GM11168 (cell line): ENCODE results near the gene XPOT.
"Not testable (repeated sequence)": the region's sequence is repeated elsewhere in the genome, so short reads cannot be mapped to it uniquely, and the experiment has no call there.

Experiments used
- in situ Hi-C: fragments of 300-500 bp; cut with MboI; formaldehyde crosslinking; loops from one replicate; pipeline ENCODE4 v1.12.0; 2022; ENCODE audit warnings: low sequenced_read_pairs; ENCODE audit not compliant: unreplicated experiment

Gene XPOT, protein sequence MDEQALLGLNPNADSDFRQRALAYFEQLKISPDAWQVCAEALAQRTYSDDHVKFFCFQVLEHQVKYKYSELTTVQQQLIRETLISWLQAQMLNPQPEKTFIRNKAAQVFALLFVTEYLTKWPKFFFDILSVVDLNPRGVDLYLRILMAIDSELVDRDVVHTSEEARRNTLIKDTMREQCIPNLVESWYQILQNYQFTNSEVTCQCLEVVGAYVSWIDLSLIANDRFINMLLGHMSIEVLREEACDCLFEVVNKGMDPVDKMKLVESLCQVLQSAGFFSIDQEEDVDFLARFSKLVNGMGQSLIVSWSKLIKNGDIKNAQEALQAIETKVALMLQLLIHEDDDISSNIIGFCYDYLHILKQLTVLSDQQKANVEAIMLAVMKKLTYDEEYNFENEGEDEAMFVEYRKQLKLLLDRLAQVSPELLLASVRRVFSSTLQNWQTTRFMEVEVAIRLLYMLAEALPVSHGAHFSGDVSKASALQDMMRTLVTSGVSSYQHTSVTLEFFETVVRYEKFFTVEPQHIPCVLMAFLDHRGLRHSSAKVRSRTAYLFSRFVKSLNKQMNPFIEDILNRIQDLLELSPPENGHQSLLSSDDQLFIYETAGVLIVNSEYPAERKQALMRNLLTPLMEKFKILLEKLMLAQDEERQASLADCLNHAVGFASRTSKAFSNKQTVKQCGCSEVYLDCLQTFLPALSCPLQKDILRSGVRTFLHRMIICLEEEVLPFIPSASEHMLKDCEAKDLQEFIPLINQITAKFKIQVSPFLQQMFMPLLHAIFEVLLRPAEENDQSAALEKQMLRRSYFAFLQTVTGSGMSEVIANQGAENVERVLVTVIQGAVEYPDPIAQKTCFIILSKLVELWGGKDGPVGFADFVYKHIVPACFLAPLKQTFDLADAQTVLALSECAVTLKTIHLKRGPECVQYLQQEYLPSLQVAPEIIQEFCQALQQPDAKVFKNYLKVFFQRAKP

DNA sequence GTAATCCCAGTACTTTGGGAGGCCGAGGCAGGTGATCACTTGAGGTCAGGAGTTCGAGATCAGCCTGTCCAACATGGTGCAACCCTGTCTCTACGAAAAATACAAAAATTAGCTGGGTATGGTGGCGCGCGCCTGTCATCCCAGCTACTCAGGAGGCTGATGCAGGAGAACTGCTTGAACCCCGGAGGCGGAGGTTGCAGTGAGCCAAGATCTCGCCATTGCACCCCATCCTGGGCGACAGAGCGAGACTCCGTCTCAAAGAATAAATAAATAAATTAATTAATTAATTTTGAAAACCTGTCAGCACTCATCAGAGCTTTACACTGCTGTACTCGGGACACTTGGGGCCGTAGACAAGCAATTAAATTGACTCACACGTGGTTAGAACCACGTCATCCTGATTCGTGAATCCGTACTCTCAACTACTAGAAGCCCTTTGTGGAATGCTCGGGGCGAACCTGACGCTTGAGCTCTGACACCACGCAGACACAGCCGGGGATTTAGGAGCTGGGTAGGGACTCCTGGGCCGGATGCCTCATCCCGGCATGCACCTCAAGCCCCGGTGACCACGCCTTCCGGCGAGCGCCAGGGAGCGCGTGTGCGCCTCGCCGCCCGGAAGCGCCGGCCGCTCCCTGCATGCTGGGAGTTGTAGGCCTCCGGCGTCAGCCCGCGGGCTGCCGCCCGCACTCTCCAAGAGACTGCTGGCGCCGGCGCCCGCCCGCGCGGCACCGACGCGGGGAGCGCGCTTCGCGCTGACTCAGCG, at the start of gene XPOT:
Gene XPOT, plus strand, starts transcription at position 686 of the 763 bp plus-strand sequence. CDS start 5,644 bp downstream, outside the sequence.
- in situ Hi-C loops: no loop called here

DNA sequence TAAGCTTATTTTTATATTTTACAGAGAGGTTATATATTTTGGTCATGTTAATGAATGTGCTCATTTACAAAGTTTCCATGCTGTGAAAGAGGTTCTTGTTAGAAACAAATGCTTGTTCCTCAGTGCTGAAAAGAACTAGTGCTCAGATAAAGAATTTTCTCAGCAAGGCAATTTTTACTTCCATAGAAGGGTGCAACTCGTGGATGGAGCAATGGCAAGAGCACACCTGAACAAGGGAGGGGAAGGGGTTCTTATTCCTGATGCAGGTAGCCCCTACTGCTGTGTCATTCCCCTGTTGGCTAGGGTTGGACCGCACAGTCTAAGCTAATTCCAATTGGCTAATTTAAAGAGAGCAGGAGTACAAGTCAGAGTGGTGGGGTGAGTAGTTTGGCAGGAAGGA, 48.0 kb upstream of the XPOT start:
- in situ Hi-C loops: not testable (repeated sequence)

DNA sequence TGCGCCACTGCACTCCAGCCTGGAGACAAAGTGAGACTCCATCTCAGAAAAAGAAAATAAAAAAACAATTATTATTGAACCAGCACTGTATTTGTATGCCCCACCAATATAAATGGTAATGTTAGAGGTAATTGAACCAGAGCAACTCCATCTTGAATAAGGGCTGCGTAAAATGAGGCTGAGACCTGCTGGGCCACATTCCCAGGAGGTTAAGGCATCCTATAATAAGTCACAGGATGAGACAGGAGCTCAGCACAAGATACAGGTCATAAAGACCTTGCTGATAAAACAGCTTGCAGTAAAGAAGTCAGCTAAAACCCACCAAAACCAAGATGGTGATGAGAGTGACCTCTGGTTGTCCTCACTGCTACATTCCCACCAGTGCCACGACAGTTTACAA, 43.0 kb upstream of the XPOT start:
- in situ Hi-C loops: not testable (repeated sequence)

GRCh38 chr12:64362721-64363305, 41.4 kb upstream of the XPOT start:
- in situ Hi-C loops: no loop called here

DNA sequence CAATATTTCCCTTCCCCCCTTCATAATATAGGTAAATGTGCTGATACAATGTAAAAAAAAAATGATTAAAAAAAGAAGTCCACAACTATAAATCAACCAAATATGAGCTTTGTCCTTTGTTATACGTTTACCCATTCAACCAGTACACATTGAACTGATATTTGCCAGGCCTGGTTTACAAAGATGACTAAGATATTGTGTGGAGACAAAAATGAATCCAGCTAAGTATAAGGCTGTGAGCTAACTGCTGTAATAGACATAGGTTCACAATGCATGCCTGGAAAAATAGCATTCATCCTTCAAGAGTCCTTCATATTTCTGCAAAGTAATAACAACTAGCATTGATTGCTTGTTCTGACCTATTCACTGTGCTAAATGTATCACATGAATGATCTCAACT, 20.5 kb upstream of the XPOT start:
- in situ Hi-C loops: no loop called here

- in situ Hi-C loops: no loop called here
Measured at GRCh38 chr12:64385019-64385418, 19.2 kb upstream of the XPOT start.

GRCh38 chr12:64385468-64385867, 18.7 kb upstream of the XPOT start:
- in situ Hi-C loops: no loop called here

DNA sequence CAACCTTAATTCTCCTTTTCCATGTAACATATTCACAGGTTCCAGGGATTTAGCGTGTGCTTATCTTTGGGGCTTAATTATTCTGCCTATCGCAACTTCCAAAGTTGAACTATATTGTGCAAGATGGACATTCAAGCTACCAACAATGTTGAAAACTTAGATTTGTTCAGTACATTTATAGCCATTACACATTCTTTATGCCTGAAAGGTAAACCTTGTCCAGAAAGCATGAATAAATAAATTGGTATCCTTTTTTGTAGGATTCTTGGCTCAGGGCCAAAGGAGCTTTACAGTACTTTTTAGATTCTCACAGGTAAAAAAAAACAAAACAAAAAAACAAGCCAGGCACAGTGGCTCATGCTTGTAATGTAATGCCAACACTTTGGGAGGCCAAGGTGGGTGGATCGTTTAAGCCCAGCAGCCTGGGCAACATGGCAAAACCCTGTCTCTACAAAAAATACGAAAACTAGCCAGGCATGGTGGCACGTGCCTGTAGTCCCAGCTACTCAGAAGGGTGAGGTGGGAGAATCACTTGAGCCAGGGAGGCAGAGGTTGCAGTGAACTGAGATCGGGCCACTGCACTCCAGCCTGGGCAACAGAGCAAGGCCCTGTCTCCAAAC, 16.9 kb upstream of the XPOT start:
- in situ Hi-C loops: no loop called here

GRCh38 chr12:64389154-64389553, 15.0 kb upstream of the XPOT start:
- in situ Hi-C loops: no loop called here

- in situ Hi-C loops: no loop called here
Measured at GRCh38 chr12:64390275-64390851, 13.8 kb upstream of the XPOT start, which contains the start of gene C12orf56. TSS of gene C12orf56 (minus strand) at chr12:64390758. CDS start at chr12:64390565, 193 bp downstream.

DNA sequence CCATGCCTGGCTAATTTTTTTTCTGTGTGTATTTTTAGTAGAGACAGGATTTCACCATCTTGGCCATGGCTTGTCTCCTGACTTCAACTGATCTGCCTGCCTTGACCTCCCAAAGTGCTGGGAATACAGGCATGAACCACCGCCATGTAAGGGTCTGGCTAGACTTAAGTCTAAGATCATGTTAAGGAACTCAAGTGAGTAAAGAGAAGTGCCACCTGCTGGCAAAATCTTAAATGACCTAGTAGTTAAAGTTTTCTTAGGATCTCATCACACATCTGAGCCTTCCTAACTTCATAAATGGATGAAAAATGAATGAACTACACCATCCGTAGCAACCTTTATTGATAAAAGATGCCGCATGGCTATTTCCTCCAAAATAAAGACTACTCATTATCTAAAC, 12.0 kb upstream of the XPOT start:
- in situ Hi-C loops: no loop called here

DNA sequence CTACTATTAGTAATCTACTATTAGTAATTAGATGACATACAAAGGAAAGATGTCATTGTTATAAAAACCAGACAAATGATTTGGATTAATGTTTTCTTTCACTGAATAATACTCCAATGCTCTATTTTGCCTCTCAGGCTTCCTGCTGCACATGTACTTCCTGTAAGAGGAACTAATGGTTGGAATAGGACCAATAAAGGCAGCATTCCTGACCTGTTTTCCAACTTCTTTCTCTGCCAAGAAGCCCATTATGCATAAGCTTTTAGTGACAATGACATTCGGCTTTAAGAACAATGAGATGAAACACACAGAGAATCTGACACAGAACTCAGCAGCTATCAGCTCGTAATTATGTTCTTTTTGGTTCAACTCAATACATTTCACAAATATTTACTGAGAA, 8.5 kb upstream of the XPOT start:
- in situ Hi-C loops: no loop called here

GRCh38 chr12:64400041-64400440, 4.2 kb upstream of the XPOT start:
- in situ Hi-C loops: no loop called here

DNA sequence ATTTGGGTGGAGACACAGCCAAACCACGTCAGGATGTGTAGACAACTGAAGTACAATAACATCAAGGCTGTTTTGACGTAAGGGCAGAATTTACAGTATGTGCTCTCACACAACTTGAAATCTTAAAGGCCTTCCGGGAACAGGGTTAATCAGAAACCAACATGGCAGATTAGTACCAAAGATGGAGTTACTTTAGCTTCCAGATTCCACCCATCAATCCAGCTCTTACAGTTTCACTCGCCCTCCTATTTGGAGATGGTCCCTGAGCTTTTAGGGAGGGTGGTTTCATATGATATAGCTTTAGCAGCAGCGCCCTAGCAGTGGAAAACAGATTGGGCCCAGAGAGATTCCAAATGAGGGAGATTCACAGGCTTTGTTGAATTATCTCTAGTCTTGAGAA, 2.0 kb upstream of the XPOT start:
- in situ Hi-C loops: no loop called here

DNA sequence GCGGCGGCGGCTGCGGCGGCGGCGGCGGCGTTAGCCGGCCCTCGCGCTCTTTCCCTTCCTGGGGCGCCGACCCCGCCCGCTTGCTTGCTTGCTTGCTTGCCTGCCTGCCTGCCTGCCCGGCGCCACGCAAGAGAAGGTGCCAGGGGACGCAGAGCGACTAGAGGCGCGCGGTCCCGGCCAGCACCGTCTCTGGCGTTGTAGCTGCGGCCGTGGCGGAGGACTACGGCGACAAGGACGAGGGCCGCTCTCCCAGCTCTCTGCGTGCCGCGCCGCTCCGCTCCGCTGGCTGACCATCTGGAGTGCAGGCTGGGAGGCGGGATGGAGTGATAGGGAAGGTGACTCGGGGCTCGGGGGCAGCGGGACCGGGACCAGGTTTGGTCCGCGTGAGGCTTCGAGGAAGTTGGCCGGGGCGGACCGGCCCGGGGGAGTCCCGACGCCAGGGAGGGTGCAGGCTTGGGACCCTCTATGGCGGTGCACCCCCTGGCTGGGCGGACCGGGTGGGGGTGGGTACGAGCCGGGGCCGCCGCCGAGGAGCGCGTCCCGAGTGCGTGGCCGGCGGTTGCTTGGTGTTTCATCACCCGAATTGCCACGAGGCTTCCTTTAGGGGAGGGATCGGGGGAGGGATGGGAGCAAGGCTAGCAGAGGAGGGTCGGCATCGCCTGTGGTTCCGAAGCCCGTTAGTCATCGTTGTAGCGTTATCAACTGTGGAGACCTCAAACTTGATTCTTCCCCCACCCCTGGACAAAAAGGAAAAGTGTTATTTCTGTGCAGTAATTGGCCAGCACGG, 471 bp downstream of the XPOT start:
- in situ Hi-C loops: no loop called here

- in situ Hi-C loops: no loop called here
Measured at GRCh38 chr12:64407342-64408223, 3.4 kb downstream of the XPOT start.

GRCh38 chr12:64411427-64411826, 7.2 kb downstream of the XPOT start:
- in situ Hi-C loops: no loop called here
